ENCODE data around the gene OR52E1.

The OR52E1 gene

DNA sequence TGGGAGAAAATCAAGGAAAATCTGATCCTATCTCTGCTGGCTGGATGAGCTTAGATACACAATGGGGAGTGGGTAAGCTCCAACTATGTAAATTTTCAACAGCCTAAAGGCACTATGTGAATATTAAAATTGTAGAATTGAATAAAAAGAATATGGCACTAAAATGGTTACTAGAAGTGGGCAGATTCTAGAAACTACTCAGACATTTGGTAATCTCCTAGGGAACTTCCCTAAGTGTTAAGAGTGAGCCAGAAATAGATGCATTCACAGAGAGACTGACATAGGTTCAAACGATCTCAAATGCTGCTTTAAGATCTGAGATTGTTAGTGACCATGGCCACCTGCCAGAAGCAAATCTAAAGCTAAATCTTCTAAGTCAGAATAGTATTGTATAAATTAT, 4.3 kb upstream of the OR52E1 start:
- TF ChIP-seq, protein P1, sequence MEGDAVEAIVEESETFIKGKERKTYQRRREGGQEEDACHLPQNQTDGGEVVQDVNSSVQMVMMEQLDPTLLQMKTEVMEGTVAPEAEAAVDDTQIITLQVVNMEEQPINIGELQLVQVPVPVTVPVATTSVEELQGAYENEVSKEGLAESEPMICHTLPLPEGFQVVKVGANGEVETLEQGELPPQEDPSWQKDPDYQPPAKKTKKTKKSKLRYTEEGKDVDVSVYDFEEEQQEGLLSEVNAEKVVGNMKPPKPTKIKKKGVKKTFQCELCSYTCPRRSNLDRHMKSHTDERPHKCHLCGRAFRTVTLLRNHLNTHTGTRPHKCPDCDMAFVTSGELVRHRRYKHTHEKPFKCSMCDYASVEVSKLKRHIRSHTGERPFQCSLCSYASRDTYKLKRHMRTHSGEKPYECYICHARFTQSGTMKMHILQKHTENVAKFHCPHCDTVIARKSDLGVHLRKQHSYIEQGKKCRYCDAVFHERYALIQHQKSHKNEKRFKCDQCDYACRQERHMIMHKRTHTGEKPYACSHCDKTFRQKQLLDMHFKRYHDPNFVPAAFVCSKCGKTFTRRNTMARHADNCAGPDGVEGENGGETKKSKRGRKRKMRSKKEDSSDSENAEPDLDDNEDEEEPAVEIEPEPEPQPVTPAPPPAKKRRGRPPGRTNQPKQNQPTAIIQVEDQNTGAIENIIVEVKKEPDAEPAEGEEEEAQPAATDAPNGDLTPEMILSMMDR (IDR thresholded peaks at IDR 0.05; ENCODE audit: insufficient read depth, low read length, poor library complexity, severe bottlenecking): no peak
- Histone ChIP-seq H3K36me3 (ENCODE audit: control insufficient read depth, insufficient read depth, low read length) (no peaks in the 10 kb centered on the region), H3K27me3 (replicated peaks; ENCODE audit: control insufficient read depth, insufficient read depth, low read length) (no peaks in the 10 kb centered on the region), H3K4me3 (replicated peaks; ENCODE audit: low read depth, low read length) (no peak overlapping the region)
- no peak for DNase-seq (ENCODE audit: extremely low read depth, insufficient read length)

DNA sequence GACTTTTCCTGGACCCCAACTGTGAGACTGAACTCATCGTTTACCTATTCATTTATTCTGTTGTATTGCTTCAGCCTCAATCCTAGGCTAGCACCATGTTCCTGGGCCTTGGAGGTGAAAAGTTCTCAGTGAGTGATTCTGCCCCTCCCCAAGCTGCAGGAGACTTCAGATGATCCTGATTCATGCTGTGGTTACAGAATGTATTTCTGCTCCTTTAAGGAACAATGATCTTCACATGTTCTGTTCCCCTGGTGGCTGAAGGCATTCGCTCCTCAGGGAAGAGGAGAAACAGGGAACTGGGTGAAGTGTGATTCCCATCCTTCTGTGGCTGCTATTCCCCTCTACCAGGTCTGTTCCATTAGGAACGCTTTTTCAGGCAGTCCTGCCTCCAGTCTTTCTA, 2.4 kb downstream of the OR52E1 start:
- no peaks in the 10 kb centered on the region for H3K36me3 ChIP-seq (ENCODE audit: control insufficient read depth, insufficient read depth, low read length)
- TF ChIP-seq, protein P1 (IDR thresholded peaks at IDR 0.05; ENCODE audit: insufficient read depth, low read length, poor library complexity, severe bottlenecking): no peak
- no peaks in the 10 kb centered on the region for H3K27me3 ChIP-seq (replicated peaks; ENCODE audit: control insufficient read depth, insufficient read depth, low read length)
- no peak overlapping the region for H3K4me3 ChIP-seq (replicated peaks; ENCODE audit: low read depth, low read length)
- no peak for DNase-seq (ENCODE audit: extremely low read depth, insufficient read length)

DNA sequence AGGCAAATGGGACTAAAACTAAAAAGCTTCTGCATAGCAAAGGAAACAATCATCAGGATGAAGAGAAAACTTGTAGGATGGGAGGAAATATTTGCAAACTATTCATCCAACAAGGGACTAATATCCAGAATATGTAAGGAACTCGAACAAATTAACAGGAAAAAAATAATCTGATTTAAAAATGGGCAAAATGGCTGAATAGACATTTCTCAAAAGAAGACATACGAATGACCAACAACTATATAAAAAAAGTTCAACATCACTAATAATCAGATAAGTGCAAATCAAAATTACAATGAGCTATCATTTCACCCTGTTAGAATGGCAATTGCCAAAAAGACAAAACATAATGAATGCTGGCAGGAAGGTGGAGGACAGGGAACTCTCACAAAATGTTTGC, 12.0 kb downstream of the OR52E1 start:
- no peak overlapping the region for H3K4me3 ChIP-seq (replicated peaks; ENCODE audit: low read depth, low read length)
- no peaks in the 10 kb centered on the region for H3K36me3 ChIP-seq (ENCODE audit: control insufficient read depth, insufficient read depth, low read length)
- DNase-seq (ENCODE audit: extremely low read depth, insufficient read length): no peak
- no peaks in the 10 kb centered on the region for H3K27me3 ChIP-seq (replicated peaks; ENCODE audit: control insufficient read depth, insufficient read depth, low read length)
- TF ChIP-seq, protein P1 (IDR thresholded peaks at IDR 0.05; ENCODE audit: insufficient read depth, low read length, poor library complexity, severe bottlenecking): no peak

DNA sequence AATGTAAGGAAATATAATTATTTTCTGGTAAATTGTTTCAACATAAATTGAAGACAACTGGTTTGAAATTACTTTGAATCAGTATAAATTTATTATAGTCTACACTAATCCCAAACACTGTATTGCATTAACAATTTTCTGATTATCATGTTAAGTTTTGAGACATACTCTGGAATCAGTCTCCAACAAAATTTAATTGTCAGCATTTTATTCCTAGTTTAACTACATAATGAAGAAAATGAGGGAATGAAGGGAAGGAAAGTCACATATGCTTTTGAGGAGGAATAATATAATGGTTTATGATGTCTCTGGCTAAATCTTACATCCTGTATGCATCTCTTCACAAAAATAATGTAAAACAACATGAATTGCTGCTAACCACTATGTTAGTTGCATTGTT, 14.2 kb downstream of the OR52E1 start:
- TF ChIP-seq, protein P1 (IDR thresholded peaks at IDR 0.05; ENCODE audit: insufficient read depth, low read length, poor library complexity, severe bottlenecking): no peak
- DNase-seq (ENCODE audit: extremely low read depth, insufficient read length): no peak

DNA sequence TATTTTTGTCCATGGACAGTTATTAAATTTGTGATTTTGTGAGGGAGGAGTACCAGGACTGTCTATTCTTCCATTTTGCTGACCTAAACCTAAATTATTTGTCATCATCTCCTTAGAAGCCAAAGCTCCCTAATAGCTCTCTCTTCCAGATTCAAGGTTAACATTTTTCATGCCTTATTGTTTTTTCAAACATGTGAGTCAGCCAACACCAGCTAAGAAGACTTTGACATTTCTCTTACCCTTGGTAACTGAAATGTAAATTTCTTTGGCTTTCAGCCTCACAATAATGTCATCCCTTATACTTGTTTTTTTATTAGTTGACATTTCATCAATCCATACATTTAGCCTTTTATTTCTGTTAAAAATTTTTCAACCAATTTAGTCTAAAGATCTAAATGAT, 19.2 kb downstream of the OR52E1 start:
- no peak for DNase-seq (ENCODE audit: extremely low read depth, insufficient read length)
- Histone ChIP-seq H3K4me3 (replicated peaks; ENCODE audit: low read depth, low read length) (no peak overlapping the region), H3K36me3 (ENCODE audit: control insufficient read depth, insufficient read depth, low read length) (no peaks in the 10 kb centered on the region), H3K27me3 (replicated peaks; ENCODE audit: control insufficient read depth, insufficient read depth, low read length) (no peaks in the 10 kb centered on the region)
- TF ChIP-seq, protein P1 (IDR thresholded peaks at IDR 0.05; ENCODE audit: insufficient read depth, low read length, poor library complexity, severe bottlenecking): no peak

More for the DNA sequence above, 14.2 kb downstream of the OR52E1 start:
- Histone ChIP-seq H3K36me3 (ENCODE audit: control insufficient read depth, insufficient read depth, low read length) (no peaks in the 10 kb centered on the region), H3K4me3 (replicated peaks; ENCODE audit: low read depth, low read length) (no peak overlapping the region), H3K27me3 (replicated peaks; ENCODE audit: control insufficient read depth, insufficient read depth, low read length) (no peaks in the 10 kb centered on the region)

DNA sequence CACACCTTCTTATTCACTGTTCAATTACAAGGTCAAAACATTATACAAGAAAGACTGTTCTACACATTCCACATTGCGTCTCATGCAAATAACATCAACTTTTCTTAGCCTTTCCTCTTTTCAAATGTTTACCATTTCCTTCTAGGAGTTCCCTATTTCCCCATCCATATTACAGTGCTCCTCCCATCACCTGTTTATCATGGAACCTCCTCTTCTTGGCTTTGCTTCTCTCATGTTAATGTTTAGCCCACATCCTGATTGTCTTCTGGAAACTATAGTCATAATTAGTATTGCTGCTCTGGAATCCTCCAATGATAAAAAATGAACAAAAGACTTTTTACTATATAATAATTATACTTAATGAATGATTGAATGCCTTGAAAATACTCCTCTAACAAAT, 21.3 kb downstream of the OR52E1 start:
- Histone ChIP-seq H3K4me3 (replicated peaks; ENCODE audit: low read depth, low read length) (no peak overlapping the region), H3K27me3 (replicated peaks; ENCODE audit: control insufficient read depth, insufficient read depth, low read length) (no peaks in the 10 kb centered on the region), H3K36me3 (ENCODE audit: control insufficient read depth, insufficient read depth, low read length) (no peaks in the 10 kb centered on the region)
- no peak for DNase-seq (ENCODE audit: extremely low read depth, insufficient read length)
- TF ChIP-seq, protein P1 (IDR thresholded peaks at IDR 0.05; ENCODE audit: insufficient read depth, low read length, poor library complexity, severe bottlenecking): no peak

All from GM06990 (cell line).